DOHH2 (cell line): ENCODE measurements around the gene HOXC11.

Source experiments
- H3F3A ChIP-seq: fragments of 200-600 bp; sonication (generic), shearing (Covaris generic); 2 replicates; pipeline ENCODE4 v1.6.0; 2016; ENCODE audit warnings: antibody characterized with exemption, mild to moderate bottlenecking; ENCODE audit not compliant: control insufficient read depth, insufficient read depth
- H3K27ac ChIP-seq: fragments of 200-600 bp; sonication (generic); 2 replicates; pipeline ENCODE4 v1.5.1; 2014; ENCODE audit warnings: low read depth, mild to moderate bottlenecking, low read length, moderate library complexity
- H3K27me3 ChIP-seq: fragments of 200-600 bp; sonication (generic); 2 replicates; pipeline ENCODE4 v1.6.1; 2014; ENCODE audit warnings: mild to moderate bottlenecking, low read length, mixed read lengths; ENCODE audit not compliant: control insufficient read depth
- H3K36me3 ChIP-seq: fragments of 200-600 bp; sonication (generic); 2 replicates; pipeline ENCODE4 v1.6.1; 2014; ENCODE audit warnings: mild to moderate bottlenecking, low read length, moderate library complexity, mixed read lengths; ENCODE audit not compliant: control insufficient read depth
- H3K4me1 ChIP-seq: fragments of 200-600 bp; sonication (generic); 2 replicates; pipeline ENCODE4 v1.6.1; 2014; ENCODE audit warnings: mild to moderate bottlenecking, low read length, mixed read lengths; ENCODE audit not compliant: control insufficient read depth
- H3K4me2 ChIP-seq: fragments of 200-600 bp; sonication (generic); 2 replicates; pipeline ENCODE4 v1.6.0; 2014; ENCODE audit warnings: mild to moderate bottlenecking, low read length, moderate library complexity
- H3K4me3 ChIP-seq: fragments of 200-600 bp; sonication (generic); 2 replicates; pipeline ENCODE4 v1.5.1; 2014; ENCODE audit warnings: mild to moderate bottlenecking, low read length, mixed read lengths
- H3K79me2 ChIP-seq: fragments of 200-600 bp; sonication (generic); 2 replicates; pipeline ENCODE4 v1.6.1; 2014; ENCODE audit warnings: mild to moderate bottlenecking, low read length, mixed read lengths; ENCODE audit not compliant: control insufficient read depth
- H3K9me2 ChIP-seq: fragments of 200-600 bp; sonication (generic); replicated peaks from 2 replicates; pipeline ENCODE4 v1.6.1; 2014; ENCODE audit warnings: mild to moderate bottlenecking, low read length, mixed read lengths; ENCODE audit not compliant: control insufficient read depth
- H3K9me3 ChIP-seq: fragments of 200-600 bp; sonication (generic); 2 replicates; pipeline ENCODE4 v1.6.1; 2014; ENCODE audit warnings: antibody characterized with exemption, low read length, mixed read lengths; ENCODE audit not compliant: control insufficient read depth, insufficient read depth
- H4K20me1 ChIP-seq: fragments of 200-600 bp; sonication (generic); 2 replicates; pipeline ENCODE4 v1.6.0; 2014; ENCODE audit warnings: low read depth, mild to moderate bottlenecking, antibody characterized with exemption, low read length, moderate library complexity; ENCODE audit not compliant: control insufficient read depth, insufficient read depth
- CTCF ChIP-seq: fragments of 200-600 bp; sonication (generic); IDR thresholded peaks from one replicate; pipeline ENCODE4 v1.5.1; 2014; ENCODE audit warnings: antibody characterized with exemption, mild to moderate bottlenecking, low read depth, low read length; ENCODE audit not compliant: poor library complexity, severe bottlenecking
- EZH2phosphoT487 ChIP-seq: fragments of 200-600 bp; sonication (generic); IDR thresholded peaks from 2 replicates; pipeline ENCODE4 v1.6.1; 2017; ENCODE audit warnings: borderline replicate concordance, mild to moderate bottlenecking, antibody characterized with exemption, low read length, moderate library complexity, mixed read lengths

The HOXC11 gene

GRCh38 chr12:53983950-53984572, 11.1 kb downstream of the HOXC11 start:
- Histone ChIP-seq H3K27me3 (peaks cover 73% of the 10 kb centered on the region), H3K4me1 (peaks cover 43% of the 10 kb centered on the region)

GRCh38 chr12:53984901-53985691, 12.2 kb downstream of the HOXC11 start, which contains the start of gene HOXC10:
HOXC10 (plus strand) TSS chr12:53985146; CDS start chr12:53985260, 114 bp downstream.
- Histone ChIP-seq H3K79me2 (no peaks in the 10 kb centered on the region), H3K4me3 (peak within 1 kb of the TSS; percentile 67), H3K4me1 (peaks cover 53% of the 10 kb centered on the region), H3K9me2 (no peaks in the 10 kb centered on the region), H3F3A (peaks cover 8% of the 10 kb centered on the region; the same call in 1 of the 2 replicates), H3K9me3 (no peaks in the 10 kb centered on the region), H3K27me3 (peaks cover 74% of the 10 kb centered on the region), H3K4me2 (peak within 1 kb of the TSS; percentile 82), H4K20me1 (peaks cover 6% of the 10 kb centered on the region; the same call in 1 of the 2 replicates), H3K27ac (peak within 1 kb of the TSS; percentile 28), H3K36me3 (no peaks in the 10 kb centered on the region)
- peak; percentile 73 for TF ChIP-seq CTCF
- TF ChIP-seq EZH2phosphoT487 = no peak

More at GRCh38 chr12:53983950-53984572, 11.1 kb downstream of the HOXC11 start:
- Histone ChIP-seq H4K20me1 (peaks cover 6% of the 10 kb centered on the region; the same call in 1 of the 2 replicates), H3K4me3 (peak overlapping the region; percentile 67), H3K36me3 (no peaks in the 10 kb centered on the region), H3K79me2 (no peaks in the 10 kb centered on the region), H3K27ac (peak overlapping the region; percentile 28), H3K9me2 (no peaks in the 10 kb centered on the region), H3F3A (peaks cover 6% of the 10 kb centered on the region; the same call in 1 of the 2 replicates), H3K4me2 (peak overlapping the region; percentile 82), H3K9me3 (no peaks in the 10 kb centered on the region)
- TF ChIP-seq CTCF (no peak), EZH2phosphoT487 (no peak)

- H3K27me3 ChIP-seq = peaks cover 79% of the 10 kb centered on the region
- H3K4me3 ChIP-seq = no peak overlapping the region
- peaks cover 55% of the 10 kb centered on the region for H3K4me1 ChIP-seq
- peaks cover 8% of the 10 kb centered on the region; the same call in 1 of the 2 replicates for H3F3A ChIP-seq
- peaks cover 6% of the 10 kb centered on the region; the same call in 1 of the 2 replicates for H4K20me1 ChIP-seq
- no peaks in the 10 kb centered on the region for H3K9me3 ChIP-seq
- no peak overlapping the region for H3K4me2 ChIP-seq
- no peaks in the 10 kb centered on the region for H3K36me3 ChIP-seq
- H3K9me2 ChIP-seq = no peaks in the 10 kb centered on the region
- TF ChIP-seq CTCF (no peak), EZH2phosphoT487 (no peak)
- no peaks in the 10 kb centered on the region for H3K79me2 ChIP-seq
- H3K27ac ChIP-seq = no peak overlapping the region
Observed at GRCh38 chr12:53985692-53985993, 12.7 kb downstream of the HOXC11 start.
